HG02970 (cell line): Measurements from ENCODE around the gene PARVA.

Experiments used
- ATAC-seq: cut with Tn5 transposase; IDR thresholded peaks from one replicate; pipeline ENCODE4 v1.9.1; 2021; ENCODE audit warnings: mild to moderate bottlenecking, moderate library complexity, moderate number of reproducible peaks; ENCODE audit not compliant: unreplicated experiment, low FRiP score

PARVA gene

DNA sequence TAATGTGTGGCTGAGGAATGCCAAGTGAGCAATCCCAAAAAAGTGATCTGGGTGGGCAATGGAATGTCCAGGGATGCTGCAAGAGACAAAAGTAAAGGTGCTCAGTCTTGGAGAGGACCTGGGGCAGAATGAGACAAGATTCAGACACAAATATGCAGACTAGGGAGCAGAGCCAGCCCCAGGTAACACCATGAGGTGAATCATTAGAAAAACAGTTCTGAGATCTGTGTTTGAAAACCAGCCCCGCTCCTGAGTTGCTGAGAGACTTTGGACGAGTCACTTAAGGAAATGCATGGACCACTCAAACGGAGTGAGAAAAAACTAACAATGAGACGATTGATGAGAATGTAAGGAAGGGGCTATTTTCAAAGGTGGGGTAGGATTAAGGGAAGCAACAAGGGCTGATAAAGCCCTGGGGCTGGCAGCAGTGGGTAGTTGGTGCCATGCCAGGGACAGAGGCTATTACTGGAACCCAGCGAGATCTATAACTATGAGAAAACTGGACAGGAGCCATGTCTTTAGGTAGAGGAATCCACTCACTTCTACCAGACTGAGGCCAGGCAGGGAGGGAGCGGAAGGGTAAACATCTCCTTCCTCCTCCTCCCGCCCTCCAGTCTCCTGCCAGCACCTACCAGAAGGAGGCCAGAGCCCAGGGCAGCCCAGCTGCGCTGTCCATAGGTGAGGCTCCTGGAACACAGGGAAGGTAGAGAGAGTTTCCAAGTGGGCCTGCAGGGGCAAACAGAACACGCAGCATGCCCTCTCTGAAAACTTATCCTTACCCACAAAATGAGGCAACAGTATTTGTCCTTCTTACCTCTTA, 166.4 kb downstream of the PARVA start:
- no peak for ATAC-seq

DNA sequence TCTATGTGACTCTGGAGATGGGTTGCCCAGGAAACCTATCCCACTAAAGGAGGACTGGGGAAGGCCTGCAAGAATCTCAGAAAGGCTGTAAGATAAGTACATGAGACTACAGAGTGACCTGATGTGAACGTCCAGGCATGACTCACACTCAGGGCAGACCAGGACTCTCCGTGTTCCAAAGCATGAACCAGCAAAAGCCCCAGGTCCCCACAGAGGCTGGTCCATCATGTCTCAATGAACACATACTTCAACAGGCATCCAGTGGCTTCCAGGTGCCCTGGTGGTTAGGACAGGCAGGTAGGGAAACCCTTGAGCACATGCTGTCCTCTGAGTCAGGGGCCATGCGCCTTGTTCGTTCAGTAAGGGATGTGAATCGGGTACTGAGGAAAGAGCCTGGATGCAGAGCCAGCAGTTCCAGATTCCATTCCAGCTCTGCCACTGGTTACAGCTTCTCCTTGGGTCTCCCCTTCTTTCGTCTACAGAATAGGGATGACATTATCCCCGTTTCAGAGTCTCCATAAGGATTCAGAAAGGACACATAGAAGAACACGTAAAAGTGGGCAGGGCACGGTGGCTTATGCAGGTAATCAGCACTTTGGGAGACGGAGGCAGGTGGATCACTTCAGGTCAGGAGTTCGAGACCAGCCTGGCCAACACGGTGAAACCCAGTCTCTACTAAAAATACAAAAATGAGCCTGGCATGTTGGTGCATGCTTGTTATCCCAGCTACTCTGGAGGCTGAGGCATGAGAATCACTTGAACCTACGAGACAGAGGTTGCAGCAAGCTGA, 167.8 kb downstream of the PARVA start:
- ATAC-seq, result no peak

DNA sequence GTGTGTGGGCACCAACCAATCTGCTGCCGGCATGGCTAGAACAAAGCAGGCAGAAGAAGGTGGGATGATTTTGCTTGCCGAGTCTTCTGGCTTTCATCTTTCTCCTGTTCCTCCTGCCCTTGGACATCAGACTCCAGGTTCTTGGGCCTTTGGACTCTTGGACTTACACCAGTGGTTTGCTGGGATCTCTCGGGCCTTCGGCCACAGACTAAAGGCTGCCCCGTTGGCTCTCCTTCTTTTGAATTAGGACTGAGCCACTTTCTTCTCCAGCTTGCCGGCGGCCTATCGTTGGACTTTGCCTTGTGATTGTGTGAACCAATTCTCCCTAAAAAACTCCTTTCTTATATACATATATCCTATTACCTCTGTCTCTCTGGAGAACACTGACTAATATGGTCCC, 168.8 kb downstream of the PARVA start:
- no peak for ATAC-seq

DNA sequence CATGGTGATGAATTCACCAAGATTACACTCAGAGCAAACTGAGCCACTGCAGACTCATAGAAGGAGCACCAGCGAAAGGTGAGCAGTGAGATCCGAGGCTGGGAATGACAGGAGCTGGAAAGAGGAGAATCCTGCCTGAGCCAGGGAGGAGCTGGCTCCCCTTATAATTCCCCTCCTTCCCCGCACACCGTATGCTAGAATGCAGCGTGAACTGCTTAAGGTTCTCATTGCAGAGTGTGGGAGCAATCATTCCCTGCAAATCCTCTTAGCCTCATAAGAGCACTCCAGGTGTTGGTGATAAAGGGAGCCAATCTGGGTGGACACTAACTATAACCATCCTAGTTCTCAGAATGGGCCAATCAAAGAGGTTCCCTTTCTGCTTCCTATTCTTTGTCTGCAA, 169.3 kb downstream of the PARVA start:
- no peak for ATAC-seq

DNA sequence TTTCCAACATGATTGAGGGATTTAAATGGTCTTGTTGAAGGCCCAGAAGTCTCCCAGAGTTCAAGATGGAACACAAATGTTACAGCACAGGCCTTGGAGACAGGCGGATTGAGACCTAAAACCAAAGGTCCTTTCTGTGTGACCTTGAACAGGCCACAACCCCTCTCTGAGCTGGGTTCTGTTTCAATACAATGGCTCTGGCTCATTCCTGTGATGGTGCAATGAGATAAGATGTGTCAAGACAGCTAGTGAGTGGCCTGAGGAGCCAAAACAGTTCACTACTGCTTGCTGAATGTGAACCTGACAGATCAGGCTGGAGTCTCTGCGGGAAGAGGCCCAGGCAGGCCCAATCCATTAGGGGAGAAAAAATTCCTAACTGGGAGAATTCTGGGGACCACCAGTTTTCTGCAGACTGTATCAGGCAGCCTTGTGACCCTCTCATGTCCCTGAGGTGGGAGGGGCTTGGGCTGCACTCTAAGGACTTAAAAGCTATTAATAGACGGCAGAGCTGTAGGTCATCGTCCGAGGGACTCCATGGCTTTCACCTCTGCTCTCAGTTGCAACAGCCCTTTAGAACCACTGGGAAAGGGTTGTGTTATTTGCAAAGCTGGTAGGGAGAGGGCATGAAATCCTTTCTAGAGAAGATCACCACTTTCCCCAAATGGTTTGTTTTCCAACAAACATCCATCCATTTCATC, 170.7 kb downstream of the PARVA start:
- no peak for ATAC-seq

DNA sequence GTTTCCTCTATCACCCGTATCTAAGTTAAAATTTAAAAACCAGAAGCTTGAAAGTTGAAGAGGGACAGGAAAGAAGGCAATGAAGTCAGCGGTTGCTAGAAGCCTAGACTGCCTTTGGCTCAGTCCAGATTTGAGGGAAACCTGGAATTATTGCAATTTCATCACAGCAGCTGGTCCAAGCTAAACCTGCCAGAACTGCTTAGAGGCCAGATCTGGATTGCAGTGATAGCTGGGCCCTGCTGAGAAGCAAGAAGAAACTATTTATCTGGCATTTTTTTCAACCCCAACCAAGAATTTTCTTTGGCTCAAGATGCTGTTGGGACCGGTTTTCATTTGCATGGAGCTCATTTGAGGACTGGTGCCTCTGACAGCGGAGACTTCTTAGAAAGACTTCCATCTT, 175.3 kb downstream of the PARVA start:
- no peak for ATAC-seq

DNA sequence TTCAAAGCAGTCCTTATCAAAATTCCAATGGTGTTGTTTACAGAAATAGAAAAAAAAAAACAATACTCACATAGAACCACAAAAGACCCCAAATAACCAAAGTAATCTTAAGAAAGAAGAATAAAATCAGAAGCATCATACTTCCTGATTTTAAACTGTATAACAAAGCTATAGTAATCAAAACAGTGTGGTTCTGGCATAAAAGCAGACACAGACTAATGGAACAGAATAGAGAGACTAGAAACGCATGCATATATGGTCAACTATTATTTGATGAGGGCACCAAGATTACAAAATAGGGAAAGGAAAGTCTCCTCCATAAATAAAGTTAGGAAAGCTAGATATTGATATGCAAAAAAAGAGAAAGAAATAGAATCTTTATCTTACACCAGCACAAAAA, 176.8 kb downstream of the PARVA start:
- no peak for ATAC-seq

DNA sequence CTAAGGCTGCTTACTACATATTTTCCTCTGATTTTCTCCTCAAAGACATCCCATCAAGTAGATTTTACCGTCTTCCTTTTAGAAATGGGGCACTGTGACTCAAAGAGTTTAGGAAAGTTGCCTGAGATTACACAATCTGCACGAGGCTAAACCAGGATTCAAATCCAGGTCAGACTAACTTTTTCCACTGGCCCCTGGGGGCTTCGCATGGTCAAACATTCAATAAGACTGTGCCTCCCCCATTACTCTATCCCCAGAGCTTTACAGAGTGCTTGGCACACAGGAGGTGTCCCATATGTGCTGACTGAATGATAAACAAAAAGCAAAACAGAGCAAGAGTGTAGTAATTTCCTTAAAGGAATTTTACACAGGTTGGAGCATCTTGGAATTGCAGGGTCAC, 178.8 kb downstream of the PARVA start:
- ATAC-seq, result no peak

DNA sequence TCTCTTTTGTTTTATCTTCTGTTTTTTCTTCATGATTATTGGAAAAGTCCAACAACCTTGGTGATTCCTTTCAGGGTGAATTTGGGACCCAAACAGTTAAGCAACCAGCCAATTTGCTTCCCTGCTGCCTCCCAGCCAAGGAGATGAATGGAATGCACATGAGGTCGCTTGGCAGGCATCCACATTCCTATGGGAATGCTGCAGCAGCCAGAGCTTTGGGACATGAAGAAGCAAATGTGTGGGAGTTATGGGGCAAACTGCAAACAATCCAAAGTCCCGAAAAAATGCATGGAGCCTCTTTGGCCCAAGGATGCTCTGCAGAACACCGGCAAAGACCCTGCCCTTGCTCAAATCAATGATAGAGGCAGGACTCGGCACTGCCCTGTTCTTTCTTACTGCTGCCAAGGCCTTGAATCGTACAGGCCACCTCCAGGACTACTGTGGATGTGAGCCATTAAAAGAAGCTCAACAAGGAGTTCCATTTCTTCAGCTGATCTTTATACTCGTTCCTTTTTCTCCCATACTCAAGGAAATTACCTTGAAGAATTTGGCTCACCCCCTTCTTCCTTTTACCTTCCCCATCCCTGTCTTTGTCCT, 179.5 kb downstream of the PARVA start:
- no peak for ATAC-seq

DNA sequence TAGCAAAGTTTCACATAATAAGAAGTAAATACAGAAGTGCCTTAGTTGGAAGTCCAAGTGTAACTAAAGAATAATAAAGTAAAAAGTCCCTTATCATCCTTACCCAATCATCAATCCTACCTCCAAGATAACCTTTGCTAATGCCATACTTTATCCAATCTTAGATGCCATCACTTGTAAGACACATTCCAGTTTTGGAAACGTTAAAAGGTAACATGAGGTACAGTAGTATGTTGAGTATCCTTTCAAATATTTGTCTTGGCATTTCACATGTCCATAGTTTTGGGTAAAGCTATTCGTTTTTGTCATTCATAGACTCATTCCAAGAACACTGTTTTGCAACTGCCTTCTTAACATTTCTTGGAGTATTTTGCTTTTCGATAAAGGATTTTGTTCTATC, 181.6 kb downstream of the PARVA start:
- ATAC-seq, result no peak

DNA sequence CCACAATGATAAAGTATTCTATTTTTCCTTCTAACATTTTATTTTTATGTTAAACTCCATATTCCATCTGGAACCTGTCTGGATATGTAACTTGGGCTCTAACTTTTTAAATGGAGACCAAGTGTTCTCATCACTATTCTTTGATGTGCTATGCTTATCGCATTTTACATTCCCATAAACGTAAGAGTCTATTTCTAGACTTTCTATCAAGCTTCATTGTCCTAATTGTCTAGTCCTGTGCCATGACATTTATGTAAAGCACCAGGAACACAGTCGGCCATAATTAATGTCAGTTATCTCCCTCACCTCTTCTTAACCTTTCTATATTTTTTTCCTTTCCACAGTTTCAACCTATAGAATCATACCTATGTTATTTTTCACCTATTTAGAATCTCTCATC, 183.0 kb downstream of the PARVA start:
- ATAC-seq, result no peak

DNA sequence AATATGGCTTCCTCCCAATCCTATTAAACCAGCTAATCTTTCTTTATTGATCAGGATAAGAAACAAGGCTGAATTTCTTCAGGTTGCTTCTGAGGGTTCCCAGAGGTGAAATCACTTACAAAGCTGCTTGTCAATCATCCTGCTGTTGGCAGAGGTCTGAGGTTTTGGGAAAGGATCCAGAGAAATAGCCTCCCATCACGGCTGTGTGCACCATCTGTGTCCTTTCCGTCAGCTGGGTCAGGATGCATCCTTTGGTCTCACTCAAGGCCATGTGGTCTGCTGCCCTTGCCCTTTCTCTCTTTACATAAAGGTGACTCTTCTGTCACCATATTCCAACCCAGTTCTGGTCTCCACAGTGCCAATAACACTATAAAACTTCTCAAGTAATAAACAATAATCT, 183.5 kb downstream of the PARVA start:
- ATAC-seq, result no peak

DNA sequence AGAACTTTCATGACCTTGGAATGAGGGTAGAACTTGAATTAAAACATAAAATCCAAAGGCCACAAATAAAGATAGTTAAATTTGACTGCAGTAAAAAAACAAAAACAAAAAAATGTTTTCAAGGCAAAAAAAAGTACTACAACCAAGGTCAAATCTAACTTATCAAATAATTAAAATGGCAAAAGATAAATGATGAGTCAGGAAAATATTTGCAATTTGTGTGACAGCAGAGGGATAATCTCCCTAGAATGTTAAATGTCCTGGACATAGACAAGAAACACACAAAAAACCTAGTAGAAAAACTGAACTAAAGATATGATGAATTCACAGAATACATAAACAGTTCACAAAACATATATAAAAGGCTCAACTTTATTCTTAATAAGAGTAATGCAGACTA, 186.6 kb downstream of the PARVA start:
- no peak for ATAC-seq

DNA sequence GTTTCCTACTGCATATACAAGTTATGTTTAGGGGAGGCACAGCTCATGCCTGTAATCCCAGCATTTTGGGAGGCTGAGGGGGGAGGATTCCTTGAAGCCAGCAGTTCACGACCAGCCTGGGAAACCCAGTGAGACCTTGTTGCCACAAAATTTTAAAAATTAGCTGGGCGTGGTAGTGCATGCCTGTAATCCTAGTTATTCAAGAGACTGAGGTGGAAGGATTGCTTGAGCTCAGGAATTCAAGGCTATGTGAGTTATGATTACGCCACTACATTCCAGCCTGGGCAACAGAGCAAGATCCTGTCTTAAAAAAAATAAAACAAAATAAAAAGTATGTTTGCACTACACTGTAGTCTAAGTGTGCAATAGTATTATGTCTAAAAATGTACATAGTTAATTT, 188.0 kb downstream of the PARVA start:
- no peak for ATAC-seq

DNA sequence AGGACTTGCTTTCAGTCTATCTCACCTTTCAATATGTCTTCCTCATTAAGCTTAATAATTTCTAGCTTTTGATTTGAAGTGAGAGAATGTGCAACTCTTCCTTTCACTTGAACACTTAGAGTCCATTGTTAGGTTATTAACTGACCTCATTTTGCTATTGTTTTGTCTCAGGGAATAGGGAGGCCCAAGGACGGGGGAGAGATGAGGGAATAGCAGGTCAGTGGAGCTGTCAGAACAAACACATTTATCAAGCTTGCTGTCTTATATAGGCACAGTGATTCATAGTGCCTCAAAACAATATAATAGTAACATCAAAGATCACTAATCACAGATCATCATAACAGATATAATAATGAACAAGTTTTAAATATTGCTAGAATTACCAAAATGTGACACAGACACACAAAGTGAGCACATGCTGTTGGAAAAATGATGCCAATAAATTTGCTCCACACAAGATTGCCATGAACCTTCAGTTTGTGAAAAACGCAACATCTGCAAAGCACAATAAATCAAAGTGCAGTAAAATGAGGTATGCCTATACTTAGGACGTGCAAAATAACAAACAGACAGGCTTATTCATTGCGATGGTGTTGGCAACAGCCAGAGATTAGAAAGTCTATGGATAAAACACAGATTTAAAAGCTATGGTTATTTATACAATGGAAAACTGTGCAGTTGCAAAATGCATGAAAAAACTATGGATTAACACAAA, 190.5 kb downstream of the PARVA start:
- ATAC-seq, result no peak

DNA sequence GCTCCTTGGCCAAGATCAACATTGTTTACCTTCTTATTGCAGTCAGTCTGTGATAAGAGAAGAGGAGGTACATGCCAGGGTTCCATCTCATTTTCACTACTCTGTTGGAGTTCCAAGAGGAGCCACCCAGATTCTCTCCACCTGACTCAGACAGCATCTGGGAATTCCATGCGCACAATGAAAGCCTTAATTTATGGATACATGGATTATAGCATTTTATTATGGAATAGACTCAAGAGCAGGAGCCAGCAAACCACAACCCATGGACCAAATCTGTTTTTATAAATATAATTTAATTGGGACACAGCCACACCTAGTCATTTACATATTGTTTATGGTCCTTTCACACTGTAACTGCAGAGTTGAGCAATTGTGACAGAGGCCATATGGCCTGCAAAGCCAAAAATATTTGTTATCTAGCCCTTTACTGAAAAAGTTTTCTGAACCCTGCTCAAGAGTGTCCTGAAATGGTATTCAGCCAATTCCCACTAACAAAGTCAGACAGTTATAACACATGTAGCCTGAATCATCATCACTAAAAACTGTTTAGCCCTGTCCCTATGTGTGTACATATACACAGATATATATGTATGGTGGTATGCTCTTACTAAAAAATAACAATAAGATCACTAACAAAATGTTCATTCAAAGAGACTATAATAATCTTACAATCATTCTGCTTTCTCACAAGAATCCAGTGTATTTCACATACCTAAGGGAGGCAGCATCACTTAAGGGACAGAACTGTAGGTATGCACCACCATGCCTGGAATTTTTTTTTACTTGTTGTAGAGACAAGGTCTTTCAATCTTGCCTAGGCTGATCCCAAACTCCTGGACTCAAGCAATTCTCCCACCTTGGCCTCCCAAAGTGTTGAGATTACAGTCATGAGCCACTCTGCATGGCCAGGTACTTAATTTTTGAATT, 192.4 kb downstream of the PARVA start:
- no peak for ATAC-seq

DNA sequence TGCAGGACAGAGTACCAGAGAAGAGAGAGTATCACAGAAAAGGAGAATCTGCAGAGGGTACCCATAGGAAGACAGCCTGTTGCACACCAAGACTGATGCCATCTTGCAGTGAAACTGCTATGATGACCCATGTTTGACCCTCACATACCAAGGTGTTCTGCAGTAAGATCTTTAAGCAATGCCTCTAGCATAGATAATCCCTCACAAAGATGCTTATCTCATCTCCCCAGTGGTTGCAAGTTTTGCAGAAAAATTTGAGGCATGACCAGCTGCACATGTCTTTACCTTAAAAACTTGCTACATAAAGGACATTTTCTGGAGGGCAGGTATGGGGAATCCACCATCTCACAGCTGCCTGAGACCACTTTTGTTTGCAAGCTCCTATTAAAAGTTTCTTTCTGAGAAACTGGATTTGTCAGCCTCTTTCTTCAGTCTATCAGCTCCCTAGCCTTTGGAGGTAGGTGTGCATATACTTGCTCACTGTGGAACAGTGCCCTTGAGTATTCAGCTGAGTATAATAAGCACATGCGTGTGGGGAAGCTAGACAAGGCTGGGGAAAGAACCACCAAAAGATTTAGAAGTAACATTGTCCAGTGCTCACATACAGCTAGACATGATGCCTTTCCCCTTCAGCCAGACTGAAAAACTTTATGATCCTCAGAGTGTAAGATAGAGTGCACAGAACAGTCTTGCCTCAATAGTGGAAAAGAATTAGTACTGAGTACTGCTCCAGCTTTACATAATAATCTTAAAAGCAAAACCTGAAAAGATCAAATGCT, 196.5 kb downstream of the PARVA start:
- no peak for ATAC-seq
